Transverse colon (tissue), 4 donors: Measurements from ENCODE around the gene HECTD2. TPM values are rescaled to one million over a fixed set of nuclear protein-coding genes. Genes with fewer than 3 reads are reported as not detected.

Experiments used
- DNase-seq: peaks from one replicate; pipeline ENCODE4 v3.0.0-alpha.2; 2019
- H3K27ac ChIP-seq, 4 donors: fragments of 200-600 bp; sonication (generic); 2 replicates each; pipeline ENCODE4 v1.5.1; 2016 to 2018; ENCODE audit warnings: inconsistent platforms in 4 of 4
- H3K27me3 ChIP-seq: fragments of 200-600 bp; sonication (generic); 2 replicates; pipeline ENCODE4 v1.5.1; 2017; ENCODE audit warnings: inconsistent platforms
- H3K36me3 ChIP-seq, 4 donors: fragments of 200-600 bp; sonication (generic); 2 replicates each; pipeline ENCODE4 v1.5.1; 2017 to 2019; ENCODE audit warnings: inconsistent platforms in 4 of 4
- H3K4me1 ChIP-seq, 4 donors: fragments of 200-600 bp; sonication (generic); 2 replicates each; pipeline ENCODE4 v1.5.1; 2017 to 2020; ENCODE audit warnings: inconsistent platforms in 4 of 4
- H3K4me3 ChIP-seq, 4 donors: fragments of 200-600 bp; sonication (generic); 1 replicate in 1 of 4; 2 replicates in 3 of 4; pipeline versions ENCODE4 v1.5.1 to v1.6.1; 2017 to 2019; ENCODE audit warnings: inconsistent platforms in 4 of 4
- H3K9me3 ChIP-seq, 2 donors: fragments of 200-600 bp; sonication (generic); 2 replicates each; pipeline ENCODE4 v1.5.1; 2017 to 2019; ENCODE audit warnings: inconsistent platforms in 2 of 2
- EP300 ChIP-seq: sonication (generic); formaldehyde crosslinking; IDR thresholded peaks from one replicate; pipeline ENCODE4 v1.6.1; 2017; ENCODE audit warnings: antibody characterized with exemption, low read depth
- POLR2A ChIP-seq: fragments of 450-650 bp; IDR thresholded peaks from one replicate; pipeline ENCODE4 v1.6.1; 2016; ENCODE audit warnings: antibody characterized with exemption, mild to moderate bottlenecking, moderate library complexity
- POLR2AphosphoS5 ChIP-seq, 3 donors: sonication (generic); formaldehyde crosslinking; IDR thresholded peaks; one replicate each; pipeline ENCODE4 v1.6.1; 2016; ENCODE audit warnings: antibody characterized with exemption in 3 of 3
- WGBS, 2 donors: methylation state at CpG; one replicate each; pipeline ENCODE4 v1.1.5; 2018; ENCODE audit warnings: low coverage in 1 of 2; 5-methylcytosine and 5-hydroxymethylcytosine counted together
- in situ Hi-C, 4 donors: fragments of 200-750 bp; cut with MboI; loops; one replicate each; pipeline versions ENCODE4 v1.15.0 to v1.15.1; 2017; ENCODE audit warnings: low sequenced_read_pairs in 3 of 4, low pct_ligation_motif_present in 1 of 4, low pct_unique_long_range_greater_than_20kb in 1 of 4
- intact Hi-C: fragments of 100-400 bp; cut with DNase I; formaldehyde crosslinking; loops from one replicate; pipeline ENCODE4 v1.15.1; 2023; ENCODE audit warnings: low total_unique reads
- total RNA-seq, 4 donors: library from RNA; depleted of rRNA; stranded (reverse); fragments of >200 nt; gene quantifications; one replicate each; pipeline ENCODE4 v1.1.0, GENCODE V29; 2016
- TF ChIP-seq, protein P1 (sequence below), 5 experiments: fragments of 200-600 bp in 3 of 5; fragments of 450-650 bp in 2 of 5; sonication (generic) in 3 of 5; IDR thresholded peaks; 1 replicate in 2 of 5; 2 replicates in 3 of 5; pipeline ENCODE4 v1.5.1; 2016 to 2017; ENCODE audit warnings: antibody characterized with exemption in 5 of 5, inconsistent platforms in 3 of 5, mild to moderate bottlenecking in 2 of 5, moderate library complexity in 1 of 5

HECTD2 gene
- total RNA-seq, 4 donors from 2014 or later, result 6.8 to 10.3 (median 8.1) TPM

- intact Hi-C loops, result no loop called here
- H3K27me3 ChIP-seq, result no peaks in the 10 kb centered on the region
- no peaks in the 10 kb centered on the region for H3K9me3 ChIP-seq
- DNase-seq, result no peak
- no peak overlapping the region for H3K4me3 ChIP-seq
- WGBS, 2 donors, result 84 to 89% methylated on average over 4 of the region's 4 CpGs
- TF ChIP-seq, protein P1, sequence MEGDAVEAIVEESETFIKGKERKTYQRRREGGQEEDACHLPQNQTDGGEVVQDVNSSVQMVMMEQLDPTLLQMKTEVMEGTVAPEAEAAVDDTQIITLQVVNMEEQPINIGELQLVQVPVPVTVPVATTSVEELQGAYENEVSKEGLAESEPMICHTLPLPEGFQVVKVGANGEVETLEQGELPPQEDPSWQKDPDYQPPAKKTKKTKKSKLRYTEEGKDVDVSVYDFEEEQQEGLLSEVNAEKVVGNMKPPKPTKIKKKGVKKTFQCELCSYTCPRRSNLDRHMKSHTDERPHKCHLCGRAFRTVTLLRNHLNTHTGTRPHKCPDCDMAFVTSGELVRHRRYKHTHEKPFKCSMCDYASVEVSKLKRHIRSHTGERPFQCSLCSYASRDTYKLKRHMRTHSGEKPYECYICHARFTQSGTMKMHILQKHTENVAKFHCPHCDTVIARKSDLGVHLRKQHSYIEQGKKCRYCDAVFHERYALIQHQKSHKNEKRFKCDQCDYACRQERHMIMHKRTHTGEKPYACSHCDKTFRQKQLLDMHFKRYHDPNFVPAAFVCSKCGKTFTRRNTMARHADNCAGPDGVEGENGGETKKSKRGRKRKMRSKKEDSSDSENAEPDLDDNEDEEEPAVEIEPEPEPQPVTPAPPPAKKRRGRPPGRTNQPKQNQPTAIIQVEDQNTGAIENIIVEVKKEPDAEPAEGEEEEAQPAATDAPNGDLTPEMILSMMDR (IDR thresholded peaks at IDR 0.05), result no peak
- TF ChIP-seq EP300 (no peak), POLR2AphosphoS5 (IDR thresholded peaks at IDR 0.05) (no peak), POLR2A (no peak)
- H3K36me3 ChIP-seq, result no peaks in the 10 kb centered on the region
- no peak overlapping the region for H3K27ac ChIP-seq
- no peaks in the 10 kb centered on the region for H3K4me1 ChIP-seq
- in situ Hi-C loops, result no loop called here
Measured at GRCh38 chr10:91537614-91538383, 127.7 kb downstream of the HECTD2 start.

DNA sequence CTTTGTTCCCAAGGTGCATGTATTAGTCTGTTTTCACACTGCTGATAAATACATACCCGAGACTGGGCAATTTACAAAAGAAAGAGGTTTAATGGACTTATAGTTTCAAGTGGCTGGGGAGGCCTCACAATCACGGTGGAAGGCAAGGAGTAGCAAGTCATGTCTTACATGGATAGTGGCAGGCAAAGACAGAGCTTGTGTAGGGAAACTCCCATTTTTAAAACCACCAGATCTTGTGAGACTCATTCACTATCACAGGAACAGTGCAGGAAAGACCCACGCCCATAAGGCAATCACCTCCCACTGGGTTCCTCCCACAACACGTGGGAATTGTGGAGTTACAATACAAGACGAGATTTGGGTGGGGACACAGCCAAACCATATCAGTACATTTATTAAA is 129.8 kb downstream of the HECTD2 start:
- in situ Hi-C loops, result no loop called here
- TF ChIP-seq EP300, result no peak
- TF ChIP-seq, protein P1 (IDR thresholded peaks at IDR 0.05), result no peak
- TF ChIP-seq POLR2A, result no peak
- no peak for TF ChIP-seq POLR2AphosphoS5 (IDR thresholded peaks at IDR 0.05)
- no peaks in the 10 kb centered on the region for H3K9me3 ChIP-seq
- no peaks in the 10 kb centered on the region for H3K27me3 ChIP-seq
- H3K4me1 ChIP-seq, result no peaks in the 10 kb centered on the region
- 80 to 94% methylated on average over 2 to 5 of the region's 5 CpGs for WGBS, 2 donors
- intact Hi-C loops, result no loop called here
- DNase-seq, result no peak
- no peaks in the 10 kb centered on the region for H3K36me3 ChIP-seq
- H3K4me3 ChIP-seq, result no peak overlapping the region
- H3K27ac ChIP-seq, result no peak overlapping the region

- no peak overlapping the region for H3K27ac ChIP-seq
- no peaks in the 10 kb centered on the region for H3K27me3 ChIP-seq
- no peak overlapping the region for H3K4me3 ChIP-seq
- H3K4me1 ChIP-seq, result no peaks in the 10 kb centered on the region
- DNase-seq, result no peak
- in situ Hi-C loops (no loop called here), intact Hi-C loops (no loop called here)
- TF ChIP-seq EP300, result no peak
- TF ChIP-seq, protein P1 (IDR thresholded peaks at IDR 0.05), result no peak
- no peak for TF ChIP-seq POLR2A
- TF ChIP-seq POLR2AphosphoS5 (IDR thresholded peaks at IDR 0.05), result no peak
- H3K36me3 ChIP-seq, result no peaks in the 10 kb centered on the region
- WGBS, 2 donors, result 91% methylated on average over 6 of the region's 6 CpGs; no CpG with 5 or more reads in 1 of the 2 donors
- no peaks in the 10 kb centered on the region for H3K9me3 ChIP-seq
Measured at GRCh38 chr10:91540733-91541132, 130.6 kb downstream of the HECTD2 start.

DNA sequence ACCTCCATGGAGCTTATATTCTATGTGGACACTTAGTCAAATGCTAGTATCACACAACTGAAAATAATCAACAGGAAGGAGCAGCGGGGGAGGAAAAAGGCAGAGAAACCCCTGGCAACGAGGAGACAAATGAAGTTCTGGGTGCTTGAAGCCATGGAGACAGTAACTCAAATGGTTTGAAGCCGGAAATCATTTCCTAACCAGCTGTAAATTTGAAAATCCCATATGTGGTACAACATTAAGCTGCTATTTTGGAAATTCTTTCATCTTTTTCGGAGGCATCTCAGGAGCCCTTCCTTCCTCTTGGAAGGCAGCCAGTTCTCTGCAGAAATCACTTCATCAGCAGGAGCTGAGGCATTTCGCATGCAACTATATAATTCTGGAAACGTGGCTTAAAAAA is 131.3 kb downstream of the HECTD2 start:
- in situ Hi-C loops, result no loop called here
- DNase-seq, result no peak
- Histone ChIP-seq H3K36me3 (no peaks in the 10 kb centered on the region), H3K27me3 (no peaks in the 10 kb centered on the region), H3K4me3 (no peak overlapping the region), H3K9me3 (no peaks in the 10 kb centered on the region), H3K27ac (no peak overlapping the region), H3K4me1 (no peaks in the 10 kb centered on the region)
- WGBS, 2 donors, result 53 to 55% methylated on average over 4 to 6 of the region's 6 CpGs
- TF ChIP-seq EP300, result no peak
- TF ChIP-seq, protein P1 (IDR thresholded peaks at IDR 0.05), result no peak
- no peak for TF ChIP-seq POLR2AphosphoS5 (IDR thresholded peaks at IDR 0.05)
- no peak for TF ChIP-seq POLR2A
- intact Hi-C loops, result no loop called here
